HepG2 (cell line): ENCODE data around the gene CCL5. TPM values are rescaled to one million over a fixed set of nuclear protein-coding genes. Genes with fewer than 3 reads are reported as not detected.

ENCODE experiments used
- ATAC-seq: fragments of 200-7000 bp; cut with Tn5 transposase; 3 replicates; pipeline ENCODE4 v1.9.1; 2020; ENCODE audit warnings: mild to moderate bottlenecking, moderate library complexity
- BruUV-seq: library from RNA; stranded (reverse); fragments of 400-500 nt; replicated peaks from 2 replicates; lab custom pipeline; 2021; lab: Mats Ljungman, UMichigan
- CTCF ChIA-PET: fragments of 300-600 bp; formaldehyde crosslinking; extraction: SDS; loops from one replicate; lab custom pipeline; 2021; ENCODE audit warnings: low total read pairs, inconsistent platforms, low intra/inter-chr PET ratio; lab: Yijun Ruan, JAX
- POLR2A ChIA-PET: fragments of 350-600 bp; sonication (Branson Sonifier 250); formaldehyde crosslinking; loops from one replicate; lab custom pipeline; 2020; ENCODE audit warnings: antibody characterized with exemption, inconsistent platforms; lab: Yijun Ruan, JAX
- DNase-seq: peaks from one replicate; pipeline ENCODE4 v3.0.0-alpha.2; 2015; ENCODE audit warnings: low spot score
- FAIRE-seq: peaks from 3 replicates; lab custom pipeline; 2011; peaks lifted over from hg19 to GRCh38; lab: Jason Lieb, UNC
- H2AFZ ChIP-seq: one replicate; pipeline ENCODE4 v1.6.1; 2011; ENCODE audit warnings: low read length, inconsistent platforms
- H3K27ac ChIP-seq: fragments of 300-600 bp; 3 replicates; pipeline ENCODE4 v1.8.0; 2011; ENCODE audit warnings: mixed run types, mild to moderate bottlenecking, mixed read lengths, low read length, inconsistent platforms; ENCODE audit not compliant: insufficient read depth; ENCODE audit errors: extremely low read length
- H3K27me3 ChIP-seq, 2 experiments: fragments of 200-600 bp in 1 of 2; 2 replicates in 1 of 2; 3 replicates in 1 of 2; pipeline versions ENCODE4 v1.6.0 to v1.8.0; 2011; ENCODE audit warnings: low read length in 2 of 2, mild to moderate bottlenecking in 2 of 2, moderate library complexity in 2 of 2, inconsistent platforms in 1 of 2; ENCODE audit not compliant: insufficient read depth in 2 of 2, control insufficient read depth in 1 of 2
- H3K36me3 ChIP-seq, 2 experiments: fragments of 200-600 bp in 1 of 2; replicated peaks in 1 of 2; 2 replicates in 1 of 2; 3 replicates in 1 of 2; pipeline versions ENCODE4 v1.5.1 to v1.8.0; 2011; ENCODE audit warnings: low read length in 2 of 2, inconsistent platforms in 1 of 2; ENCODE audit not compliant: insufficient read depth in 2 of 2, control insufficient read depth in 1 of 2
- H3K4me1 ChIP-seq: 2 replicates; pipeline ENCODE4 v1.5.1; 2012; ENCODE audit warnings: low read length, inconsistent platforms; ENCODE audit not compliant: insufficient read depth
- H3K4me2 ChIP-seq: 2 replicates; pipeline ENCODE4 v1.6.0; 2011; ENCODE audit warnings: low read depth, low read length, inconsistent platforms
- H3K4me3 ChIP-seq, 3 experiments: fragments of 200-600 bp in 1 of 3; sonication (generic), shearing (Covaris generic) in 1 of 3; replicated peaks in 1 of 3; 2 replicates each; pipeline ENCODE4 v1.5.1; 2011 to 2016; ENCODE audit warnings: low read length in 3 of 3, inconsistent platforms in 2 of 3, low read depth in 2 of 3, mild to moderate bottlenecking in 2 of 3, control low read depth in 1 of 3, mixed read lengths in 1 of 3; ENCODE audit not compliant: insufficient read depth in 1 of 3
- H3K79me2 ChIP-seq: one replicate; pipeline ENCODE4 v1.6.1; 2011; ENCODE audit warnings: low read length, inconsistent platforms; ENCODE audit not compliant: insufficient read depth
- H3K9ac ChIP-seq: 2 replicates; pipeline ENCODE4 v1.6.0; 2011; ENCODE audit warnings: mild to moderate bottlenecking, low read depth, low read length, inconsistent platforms; ENCODE audit not compliant: insufficient read depth
- H3K9me3 ChIP-seq: 2 replicates; pipeline ENCODE4 v1.5.1; 2012; ENCODE audit warnings: mild to moderate bottlenecking, low read length
- H4K20me1 ChIP-seq: 2 replicates; pipeline ENCODE4 v1.6.0; 2011; ENCODE audit warnings: inconsistent platforms, mild to moderate bottlenecking, low read length, moderate library complexity; ENCODE audit not compliant: insufficient read depth
- ELF4 ChIP-seq: sonication (generic); formaldehyde crosslinking; IDR thresholded peaks from 2 replicates; pipeline ENCODE4 v1.5.0; 2020; ENCODE audit warnings: missing genetic modification reagents, mild to moderate bottlenecking, moderate library complexity, borderline replicate concordance
- FOSL1 ChIP-seq: sonication (generic); formaldehyde crosslinking; IDR thresholded peaks from 2 replicates; pipeline ENCODE4 v1.9.0; 2021; ENCODE audit warnings: missing genetic modification reagents, borderline replicate concordance
- MZF1 ChIP-seq: sonication (generic); formaldehyde crosslinking; IDR thresholded peaks from 2 replicates; pipeline ENCODE4 v1.8.1; 2023; ENCODE audit warnings: mild to moderate bottlenecking, missing genetic modification reagents, borderline replicate concordance
- NFYC ChIP-seq: IDR thresholded peaks from 2 replicates; pipeline ENCODE4 v1.6.1; 2016; ENCODE audit warnings: missing genetic modification reagents, missing compliant biosample characterization
- REL ChIP-seq: sonication (generic); formaldehyde crosslinking; conservative IDR thresholded peaks from 2 replicates; pipeline ENCODE4 v1.8.0; 2022; ENCODE audit warnings: mild to moderate bottlenecking, missing genetic modification reagents, moderate library complexity
- WIZ ChIP-seq: sonication (generic); formaldehyde crosslinking; IDR thresholded peaks from 2 replicates; pipeline ENCODE4 v1.5.1; 2020; ENCODE audit warnings: mild to moderate bottlenecking, missing genetic modification reagents
- ZNF276 ChIP-seq: sonication (generic); formaldehyde crosslinking; IDR thresholded peaks from 2 replicates; pipeline ENCODE4 v1.4.0; 2020; ENCODE audit warnings: mild to moderate bottlenecking, low read depth, missing genetic modification reagents
- ZNF318 ChIP-seq: sonication (generic); formaldehyde crosslinking; IDR thresholded peaks from 2 replicates; pipeline ENCODE4 v1.4.0; 2020; ENCODE audit warnings: mild to moderate bottlenecking, missing genetic modification reagents
- WGBS: methylation state at CpG from one replicate; pipeline ENCODE4 v1.1.6; 2017; ENCODE audit warnings: low lambda C conversion rate; 5-methylcytosine and 5-hydroxymethylcytosine counted together
- in situ Hi-C: cut with HindIII; loops from 2 replicates; pipeline ENCODE4 v1.10.0; 2017; ENCODE audit warnings: low pct_unique_long_range_greater_than_20kb; ENCODE audit not compliant: extremely low pct_ligation_motif_present
- intact Hi-C: fragments of 100-400 bp; cut with micrococcal nuclease; formaldehyde crosslinking; loops from one replicate; pipeline ENCODE4 v1.10.0; 2022; ENCODE audit not compliant: unreplicated experiment
- polyA plus RNA-seq, 8 experiments: library from polyadenylated mRNA; depleted of rRNA in 3 of 8; stranded (reverse) in 7 of 8; unstranded in 1 of 8; fragments of >200 nt; fragmentation: Illumina TruSeq in 4 of 8; extraction: Trizol in 4 of 8; gene quantifications; 2 replicates each; pipeline versions ENCODE4 v1.2.1 to v1.2.3, GENCODE V29; 2011 to 2016; ENCODE audit warnings: low read depth in 4 of 8, missing spikeins in 1 of 8, mixed read lengths in 1 of 8; ENCODE audit not compliant: insufficient read depth in 1 of 8
- total RNA-seq, 5 experiments: library from RNA; depleted of rRNA; stranded (reverse); fragments of >200 nt; fragmentation: Illumina TruSeq; extraction: Trizol; gene quantifications; 2 replicates each; pipeline ENCODE4 v1.2.3, GENCODE V29; 2016; ENCODE audit warnings: low read depth in 1 of 5

CCL5 gene
- total and polyA plus RNA-seq, 2 of the 13 experiments (the other 11 are each of a cell fraction or from before 2014, with no cell fraction given) = 0.13 to 0.29 TPM

- CTCF ChIA-PET = no interaction called here
- 39% methylated on average over 7 of the region's 7 CpGs for WGBS
Measured at GRCh38 chr17:35864853-35865252, 15.3 kb downstream of the CCL5 start.

More at GRCh38 chr17:35864853-35865252, 15.3 kb downstream of the CCL5 start:
- BruUV-seq = no TSS peak
- H3K79me2 ChIP-seq = no peaks in the 10 kb centered on the region
- ATAC-seq (peak; percentile 42), FAIRE-seq (no peak), DNase-seq (no peak)
- no peak overlapping the region for H3K4me3 ChIP-seq
- no peak for TF ChIP-seq FOSL1 (CRISPR knock-in tag)
- no peak for TF ChIP-seq ZNF318
- TF ChIP-seq WIZ (CRISPR knock-in tag) = no peak
- no peak for TF ChIP-seq ELF4
- no peak for TF ChIP-seq ZNF276
- TF ChIP-seq REL (CRISPR knock-in tag) = no peak
- no peak for TF ChIP-seq MZF1 (CRISPR knock-in tag)
- TF ChIP-seq NFYC (CRISPR knock-in tag) = no peak
- POLR2A ChIA-PET = no interaction called here
- H4K20me1 ChIP-seq = no peaks in the 10 kb centered on the region
- no peak overlapping the region for H3K9ac ChIP-seq
- H2AFZ ChIP-seq = no peak overlapping the region
- H3K4me2 ChIP-seq = no peak overlapping the region; the same call in 1 of the 2 replicates
- in situ Hi-C loops = no loop called here
- no peak overlapping the region for H3K27ac ChIP-seq
- H3K36me3 ChIP-seq = no peaks in the 10 kb centered on the region
- intact Hi-C loops = no loop called here
- no peaks in the 10 kb centered on the region for H3K27me3 ChIP-seq
- peaks cover 21% of the 10 kb centered on the region for H3K4me1 ChIP-seq
- no peaks in the 10 kb centered on the region for H3K9me3 ChIP-seq
